K562 (cell line): ENCODE data around the gene CGREF1. TPM values are rescaled to one million over a fixed set of nuclear protein-coding genes. Genes with fewer than 3 reads are reported as not detected.

ENCODE experiments used
- ATF1 ChIP-seq, 2 experiments: fragments of 450-650 bp in 1 of 2; IDR thresholded peaks; 2 replicates each; pipeline ENCODE4 v1.6.1; 2016; ENCODE audit warnings: missing compliant biosample characterization in 1 of 2, missing genetic modification characterization in 1 of 2
- BMI1 ChIP-seq: fragments of 150-350 bp; IDR thresholded peaks from 2 replicates; pipeline ENCODE4 v1.6.1; 2014; ENCODE audit warnings: low read length
- CXXC5 ChIP-seq: fragments of 250-450 bp; sonication (Bioruptor Pico); IDR thresholded peaks from 2 replicates; pipeline ENCODE4 v1.8.0; 2022; ENCODE audit warnings: inconsistent platforms, mild to moderate bottlenecking, moderate library complexity
- EWSR1 ChIP-seq: fragments of 450-650 bp; IDR thresholded peaks from 2 replicates; pipeline ENCODE4 v1.6.1; 2018; ENCODE audit warnings: borderline replicate concordance, mild to moderate bottlenecking, low read depth, moderate library complexity; ENCODE audit not compliant: partially characterized antibody
- FOSL1 ChIP-seq: fragments of 200-800 bp; sonication (Bioruptor generic); conservative IDR thresholded peaks from 2 replicates; pipeline ENCODE4 v1.6.1; 2016; ENCODE audit warnings: missing genetic modification characterization, missing compliant biosample characterization
- HDAC1 ChIP-seq, 2 experiments: fragments of 450-650 bp; IDR thresholded peaks; 2 replicates each; pipeline ENCODE4 v1.6.1; 2016 to 2017; ENCODE audit warnings: inconsistent platforms in 1 of 2, mild to moderate bottlenecking in 1 of 2, moderate library complexity in 1 of 2
- KDM5B ChIP-seq: fragments of 200-600 bp; sonication (generic); IDR thresholded peaks from 2 replicates; pipeline ENCODE4 v1.6.1; 2012; ENCODE audit warnings: low read depth, mild to moderate bottlenecking, moderate library complexity, low read length, control low read depth, inconsistent platforms; ENCODE audit not compliant: insufficient replicate concordance
- NCOA1 ChIP-seq: fragments of 450-650 bp; IDR thresholded peaks from 2 replicates; pipeline ENCODE4 v1.6.1; 2016; ENCODE audit warnings: low read depth
- NFYB ChIP-seq: IDR thresholded peaks from 2 replicates; pipeline ENCODE4 v1.6.1; 2011; ENCODE audit warnings: mild to moderate bottlenecking, moderate library complexity; ENCODE audit not compliant: insufficient read length; ENCODE audit errors: extremely low read depth
- NR2C1 ChIP-seq, 2 experiments: fragments of 450-650 bp; IDR thresholded peaks; 2 replicates each; pipeline ENCODE4 v1.6.1; 2017; ENCODE audit warnings: mild to moderate bottlenecking in 2 of 2, antibody characterized with exemption in 1 of 2, inconsistent platforms in 1 of 2, missing compliant biosample characterization in 1 of 2, missing genetic modification characterization in 1 of 2
- SRSF7 ChIP-seq: fragments of 200-400 bp; formaldehyde crosslinking; optimal IDR thresholded peaks from 2 replicates; pipeline ENCODE3; 2017; ENCODE audit warnings: mild to moderate bottlenecking, low read depth, low read length
- STAT5A ChIP-seq: IDR thresholded peaks from 2 replicates; pipeline ENCODE4 v1.6.1; 2012; ENCODE audit warnings: low read length, inconsistent platforms, borderline replicate concordance
- TARDBP ChIP-seq: fragments of 450-650 bp; IDR thresholded peaks from 2 replicates; pipeline ENCODE4 v1.6.1; 2016
- ZNF121 ChIP-seq: sonication (generic); formaldehyde crosslinking; conservative IDR thresholded peaks from 2 replicates; pipeline ENCODE4 v1.8.0; 2022; ENCODE audit warnings: missing genetic modification reagents
- ZNF212 ChIP-seq: fragments of 450-650 bp; formaldehyde crosslinking; IDR thresholded peaks from 2 replicates; pipeline ENCODE4 v1.4.0; 2020; ENCODE audit warnings: mild to moderate bottlenecking
- ZNF311 ChIP-seq: fragments of 250-450 bp; sonication (Bioruptor Pico); IDR thresholded peaks from 2 replicates; pipeline ENCODE4 v1.4.0; 2020; ENCODE audit warnings: mild to moderate bottlenecking, moderate library complexity
- ZNF324 ChIP-seq: fragments of 250-450 bp; sonication (Bioruptor Pico); IDR thresholded peaks from 2 replicates; pipeline ENCODE4 v1.4.0; 2020; ENCODE audit warnings: mild to moderate bottlenecking
- ZNF41 ChIP-seq: fragments of 250-450 bp; sonication (Bioruptor Pico); conservative IDR thresholded peaks from 2 replicates; pipeline ENCODE4 v1.4.0; 2020; ENCODE audit warnings: mild to moderate bottlenecking
- ZNF445 ChIP-seq: fragments of 250-450 bp; sonication (Bioruptor Pico); IDR thresholded peaks from 2 replicates; pipeline ENCODE4 v1.4.0; 2020; ENCODE audit warnings: low read depth, mild to moderate bottlenecking, moderate library complexity
- polyA plus RNA-seq, 8 experiments: library from polyadenylated mRNA; depleted of rRNA in 4 of 8; stranded (reverse) in 5 of 8; unstranded in 3 of 8; fragments of >200 nt; fragmentation: Nextera tagmentation in 2 of 8; fragmentation: Illumina TruSeq in 1 of 8; extraction: Ambion mirVana in 2 of 8; extraction: Trizol in 1 of 8; gene quantifications; 2 replicates each; pipeline versions ENCODE4 v1.2.1 to v1.2.3, GENCODE V29; 2011 to 2014; ENCODE audit warnings: inconsistent platforms in 1 of 8, missing spikeins in 1 of 8
- total RNA-seq, 7 experiments: library from RNA; depleted of rRNA in 6 of 7; stranded (reverse); fragments of >200 nt in 6 of 7; fragmentation: Illumina TruSeq in 2 of 7; extraction: Trizol in 2 of 7; gene quantifications; 2 replicates each; pipeline versions ENCODE4 v1.2.1 to v1.2.3, GENCODE V29; 2011 to 2021; ENCODE audit warnings: low replicate concordance in 1 of 7
- TF ChIP-seq, protein P1 (sequence below): sonication (generic); formaldehyde crosslinking; IDR thresholded peaks from 2 replicates; pipeline ENCODE4 v1.8.0; 2022; ENCODE audit warnings: missing genetic modification reagents, mild to moderate bottlenecking, moderate library complexity, borderline replicate concordance
- TF ChIP-seq, protein P2 (sequence below): sonication (generic); formaldehyde crosslinking; IDR thresholded peaks from 2 replicates; pipeline ENCODE4 v1.8.0; 2023; ENCODE audit warnings: mild to moderate bottlenecking, missing genetic modification reagents
- TF ChIP-seq, protein P3 (sequence below): fragments of 250-450 bp; sonication (Bioruptor Pico); IDR thresholded peaks from 2 replicates; pipeline ENCODE4 v1.8.0; 2021; ENCODE audit warnings: moderate library complexity, mild to moderate bottlenecking, inconsistent platforms
- TF ChIP-seq, protein P4 (sequence below): sonication (generic); formaldehyde crosslinking; IDR thresholded peaks from 2 replicates; pipeline ENCODE4 v1.8.1; 2022; ENCODE audit warnings: missing genetic modification reagents

CGREF1 gene
- total and polyA plus RNA-seq, 9 of the 15 experiments (the other 6 are each of a cell fraction or from before 2014, with no cell fraction given) = 0.07 to 0.50 (median 0.37) TPM

DNA sequence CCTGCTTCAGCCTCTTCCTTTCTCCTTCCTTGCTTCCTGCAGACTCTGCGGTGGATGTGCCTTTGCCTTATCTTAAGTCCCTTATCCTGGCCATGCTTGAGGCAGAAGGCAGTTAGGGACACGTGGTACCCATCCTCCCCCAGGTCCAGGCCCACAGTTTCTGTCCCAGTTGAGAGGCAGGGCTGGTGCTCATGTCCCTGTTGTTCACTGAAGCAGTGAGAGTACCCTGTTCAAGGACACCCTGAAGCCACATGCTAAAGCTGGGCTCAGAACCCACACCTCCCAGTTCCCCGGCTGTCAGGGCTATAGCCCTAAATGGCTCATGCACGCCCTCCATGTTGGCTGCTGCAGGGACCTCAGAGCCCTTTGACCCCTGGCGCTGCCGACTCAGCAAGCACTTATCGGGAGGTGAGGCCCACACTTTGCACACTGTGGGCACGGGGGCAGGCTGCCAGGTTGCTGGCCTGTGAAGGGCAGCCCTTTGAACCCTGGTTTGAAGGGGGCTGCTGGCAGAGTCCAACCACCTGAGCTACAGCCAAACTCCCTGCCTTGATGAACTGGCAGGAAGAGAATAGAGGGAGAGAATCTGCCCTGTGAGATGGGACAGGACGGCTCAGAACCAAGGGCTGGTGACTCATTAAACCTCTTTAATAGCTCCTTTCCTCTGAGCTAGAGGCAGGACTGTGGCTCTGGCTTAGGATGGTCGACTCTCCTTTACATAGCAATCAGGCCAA is 26.1 kb downstream of the CGREF1 start (continued):
- TF ChIP-seq, protein P1, sequence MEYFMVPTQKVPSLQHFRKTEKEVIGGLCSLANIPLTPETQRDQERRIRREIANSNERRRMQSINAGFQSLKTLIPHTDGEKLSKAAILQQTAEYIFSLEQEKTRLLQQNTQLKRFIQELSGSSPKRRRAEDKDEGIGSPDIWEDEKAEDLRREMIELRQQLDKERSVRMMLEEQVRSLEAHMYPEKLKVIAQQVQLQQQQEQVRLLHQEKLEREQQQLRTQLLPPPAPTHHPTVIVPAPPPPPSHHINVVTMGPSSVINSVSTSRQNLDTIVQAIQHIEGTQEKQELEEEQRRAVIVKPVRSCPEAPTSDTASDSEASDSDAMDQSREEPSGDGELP = peak; percentile 23; the same call in 1 of the 2 replicates
- no peak for TF ChIP-seq BMI1
- no peak for TF ChIP-seq ZNF445 (CRISPR knock-in tag)
- TF ChIP-seq ZNF41 (CRISPR knock-in tag) = no peak
- TF ChIP-seq TARDBP = no peak
- no peak for TF ChIP-seq ZNF212 (CRISPR knock-in tag)
- TF ChIP-seq, protein P2, sequence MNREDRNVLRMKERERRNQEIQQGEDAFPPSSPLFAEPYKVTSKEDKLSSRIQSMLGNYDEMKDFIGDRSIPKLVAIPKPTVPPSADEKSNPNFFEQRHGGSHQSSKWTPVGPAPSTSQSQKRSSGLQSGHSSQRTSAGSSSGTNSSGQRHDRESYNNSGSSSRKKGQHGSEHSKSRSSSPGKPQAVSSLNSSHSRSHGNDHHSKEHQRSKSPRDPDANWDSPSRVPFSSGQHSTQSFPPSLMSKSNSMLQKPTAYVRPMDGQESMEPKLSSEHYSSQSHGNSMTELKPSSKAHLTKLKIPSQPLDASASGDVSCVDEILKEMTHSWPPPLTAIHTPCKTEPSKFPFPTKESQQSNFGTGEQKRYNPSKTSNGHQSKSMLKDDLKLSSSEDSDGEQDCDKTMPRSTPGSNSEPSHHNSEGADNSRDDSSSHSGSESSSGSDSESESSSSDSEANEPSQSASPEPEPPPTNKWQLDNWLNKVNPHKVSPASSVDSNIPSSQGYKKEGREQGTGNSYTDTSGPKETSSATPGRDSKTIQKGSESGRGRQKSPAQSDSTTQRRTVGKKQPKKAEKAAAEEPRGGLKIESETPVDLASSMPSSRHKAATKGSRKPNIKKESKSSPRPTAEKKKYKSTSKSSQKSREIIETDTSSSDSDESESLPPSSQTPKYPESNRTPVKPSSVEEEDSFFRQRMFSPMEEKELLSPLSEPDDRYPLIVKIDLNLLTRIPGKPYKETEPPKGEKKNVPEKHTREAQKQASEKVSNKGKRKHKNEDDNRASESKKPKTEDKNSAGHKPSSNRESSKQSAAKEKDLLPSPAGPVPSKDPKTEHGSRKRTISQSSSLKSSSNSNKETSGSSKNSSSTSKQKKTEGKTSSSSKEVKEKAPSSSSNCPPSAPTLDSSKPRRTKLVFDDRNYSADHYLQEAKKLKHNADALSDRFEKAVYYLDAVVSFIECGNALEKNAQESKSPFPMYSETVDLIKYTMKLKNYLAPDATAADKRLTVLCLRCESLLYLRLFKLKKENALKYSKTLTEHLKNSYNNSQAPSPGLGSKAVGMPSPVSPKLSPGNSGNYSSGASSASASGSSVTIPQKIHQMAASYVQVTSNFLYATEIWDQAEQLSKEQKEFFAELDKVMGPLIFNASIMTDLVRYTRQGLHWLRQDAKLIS (CRISPR knock-in tag) = no peak
- TF ChIP-seq FOSL1 (tag) = peak; percentile 69
- TF ChIP-seq STAT5A = no peak
- TF ChIP-seq SRSF7 = no peak
- TF ChIP-seq HDAC1 (IDR thresholded peaks at IDR 0.05) = peak in 1 of 2 experiments; percentile 86; a peak in 1 of 4 replicates
- no peak for TF ChIP-seq NFYB
- TF ChIP-seq KDM5B = no peak
- TF ChIP-seq NCOA1 = peak; percentile 46; the same call in 1 of the 2 replicates
- TF ChIP-seq, protein P3, sequence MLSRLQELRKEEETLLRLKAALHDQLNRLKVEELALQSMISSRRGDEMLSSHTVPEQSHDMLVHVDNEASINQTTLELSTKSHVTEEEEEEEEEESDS (CRISPR knock-in tag) = no peak
- TF ChIP-seq ZNF121 (CRISPR knock-in tag) = no peak
- TF ChIP-seq ZNF311 (CRISPR knock-in tag) = peak; percentile 78; the same call in 1 of the 2 replicates
- no peak for TF ChIP-seq EWSR1
- TF ChIP-seq NR2C1 (IDR thresholded peaks at IDR 0.05) = peak; percentile 87
- TF ChIP-seq NR2C1 (tag; IDR thresholded peaks at IDR 0.05) = peak; percentile 90
- peak; percentile 23; the same call in 1 of the 2 replicates for TF ChIP-seq ZNF324 (CRISPR knock-in tag)
- TF ChIP-seq, protein P4, sequence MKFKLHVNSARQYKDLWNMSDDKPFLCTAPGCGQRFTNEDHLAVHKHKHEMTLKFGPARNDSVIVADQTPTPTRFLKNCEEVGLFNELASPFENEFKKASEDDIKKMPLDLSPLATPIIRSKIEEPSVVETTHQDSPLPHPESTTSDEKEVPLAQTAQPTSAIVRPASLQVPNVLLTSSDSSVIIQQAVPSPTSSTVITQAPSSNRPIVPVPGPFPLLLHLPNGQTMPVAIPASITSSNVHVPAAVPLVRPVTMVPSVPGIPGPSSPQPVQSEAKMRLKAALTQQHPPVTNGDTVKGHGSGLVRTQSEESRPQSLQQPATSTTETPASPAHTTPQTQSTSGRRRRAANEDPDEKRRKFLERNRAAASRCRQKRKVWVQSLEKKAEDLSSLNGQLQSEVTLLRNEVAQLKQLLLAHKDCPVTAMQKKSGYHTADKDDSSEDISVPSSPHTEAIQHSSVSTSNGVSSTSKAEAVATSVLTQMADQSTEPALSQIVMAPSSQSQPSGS (CRISPR knock-in tag) = no peak
- TF ChIP-seq CXXC5 (CRISPR knock-in tag) = peak; percentile 78
- TF ChIP-seq ATF1 (CRISPR knock-in tag; IDR thresholded peaks at IDR 0.05) = no peak
- peak; percentile 58; the same call in 1 of the 2 replicates for TF ChIP-seq ATF1 (tag; IDR thresholded peaks at IDR 0.05)
